GM20431 (cell line): ENCODE measurements around the gene PARD3.

Source experiments
- in situ Hi-C: fragments of 300-500 bp; cut with MseI, MboI; formaldehyde crosslinking; loops from one replicate; pipeline ENCODE4 v1.15.0; 2020; ENCODE audit warnings: low sequenced_read_pairs; ENCODE audit not compliant: unreplicated experiment

Gene PARD3

GRCh38 chr10:34176351-34176750 is 638.7 kb downstream of the PARD3 start:
- in situ Hi-C loops = no loop called here

GRCh38 chr10:34175121-34175520 is 640.0 kb downstream of the PARD3 start:
- in situ Hi-C loops = no loop called here

GRCh38 chr10:34172936-34173533 is 642.1 kb downstream of the PARD3 start:
- in situ Hi-C loops = no loop called here

GRCh38 chr10:34171957-34172527 is 643.1 kb downstream of the PARD3 start:
- in situ Hi-C loops = no loop called here

- in situ Hi-C loops = no loop called here
These were observed 645.4 kb downstream of the PARD3 start for GRCh38 chr10:34169677-34170076.

GRCh38 chr10:34169131-34169530 is 646.0 kb downstream of the PARD3 start:
- in situ Hi-C loops = no loop called here

- in situ Hi-C loops = no loop called here
These were observed 646.7 kb downstream of the PARD3 start for GRCh38 chr10:34168439-34168838.

- in situ Hi-C loops = no loop called here
These were observed 648.3 kb downstream of the PARD3 start for GRCh38 chr10:34166823-34167222.

- in situ Hi-C loops = no loop called here
These were observed 648.7 kb downstream of the PARD3 start for GRCh38 chr10:34166354-34166753.

GRCh38 chr10:34164029-34164428 is 651.1 kb downstream of the PARD3 start:
- in situ Hi-C loops = no loop called here

GRCh38 chr10:34163075-34163905 is 651.8 kb downstream of the PARD3 start:
- in situ Hi-C loops = no loop called here

GRCh38 chr10:34161777-34162370 is 653.2 kb downstream of the PARD3 start:
- in situ Hi-C loops = no loop called here

- in situ Hi-C loops = no loop called here
These were observed 654.5 kb downstream of the PARD3 start for GRCh38 chr10:34160595-34160994.

GRCh38 chr10:34157501-34157900 is 657.6 kb downstream of the PARD3 start:
- in situ Hi-C loops = no loop called here

- in situ Hi-C loops = no loop called here
These were observed 658.2 kb downstream of the PARD3 start for GRCh38 chr10:34156781-34157425.

- in situ Hi-C loops = no loop called here
These were observed 659.3 kb downstream of the PARD3 start for GRCh38 chr10:34155812-34156211.

GRCh38 chr10:34154383-34154900 is 660.7 kb downstream of the PARD3 start:
- in situ Hi-C loops = no loop called here

- in situ Hi-C loops = no loop called here
These were observed 661.3 kb downstream of the PARD3 start for GRCh38 chr10:34153663-34154382.

GRCh38 chr10:34152434-34152833 is 662.7 kb downstream of the PARD3 start:
- in situ Hi-C loops = no loop called here

GRCh38 chr10:34151931-34152330 is 663.2 kb downstream of the PARD3 start:
- in situ Hi-C loops = no loop called here
